Panc1 (cell line): ENCODE data around the gene SOCS6. TPM values are rescaled to one million over a fixed set of nuclear protein-coding genes. Genes with fewer than 3 reads are reported as not detected.

Source experiments
- ATAC-seq: fragments of 200-7000 bp; cut with Tn5 transposase; 2 replicates; pipeline ENCODE4 v1.9.1; 2020; ENCODE audit warnings: mild to moderate bottlenecking, moderate library complexity
- BruUV-seq: library from RNA; stranded (reverse); fragments of 400-500 nt; replicated peaks from 2 replicates; lab custom pipeline; 2021; lab: Mats Ljungman, UMichigan
- CTCF ChIA-PET: fragments of 300-600 bp; sonication (Branson Sonifier 250); formaldehyde crosslinking; loops from one replicate; lab custom pipeline; 2022; ENCODE audit warnings: antibody characterized with exemption; lab: Charles Lee
- POLR2A ChIA-PET: fragments of 300-600 bp; sonication (Branson Sonifier 250); formaldehyde crosslinking; loops from one replicate; lab custom pipeline; 2022; ENCODE audit warnings: antibody characterized with exemption; lab: Charles Lee
- DNase-seq: peaks from one replicate; pipeline ENCODE4 v3.0.0-alpha.2; 2010; ENCODE audit warnings: low read depth, low spot score
- H3K27ac ChIP-seq: 2 replicates; pipeline ENCODE4 v1.5.1; 2011; ENCODE audit warnings: mild to moderate bottlenecking, low read length, inconsistent platforms
- H3K27me3 ChIP-seq: fragments of 200-500 bp; sonication (Bioruptor generic); 2 replicates; pipeline ENCODE4 v1.6.0; 2014; ENCODE audit warnings: low read length, inconsistent platforms; ENCODE audit not compliant: control insufficient read depth, insufficient read depth
- H3K36me3 ChIP-seq: fragments of 200-500 bp; sonication (Bioruptor generic); 2 replicates; pipeline ENCODE4 v1.5.1; 2014; ENCODE audit warnings: inconsistent platforms, mild to moderate bottlenecking, low read length, moderate library complexity; ENCODE audit not compliant: control insufficient read depth, insufficient read depth
- H3K4me1 ChIP-seq: 2 replicates; pipeline ENCODE4 v1.5.1; 2011; ENCODE audit warnings: inconsistent platforms, mild to moderate bottlenecking, low read length, moderate library complexity; ENCODE audit not compliant: control insufficient read depth, insufficient read depth
- H3K4me3 ChIP-seq, 2 experiments: 2 replicates each; pipeline ENCODE4 v1.5.1; 2011 to 2012; ENCODE audit warnings: low read depth in 2 of 2, low read length in 2 of 2, mild to moderate bottlenecking in 2 of 2, inconsistent platforms in 1 of 2, moderate library complexity in 1 of 2
- H3K9me3 ChIP-seq: fragments of 200-500 bp; sonication (Bioruptor generic); 2 replicates; pipeline ENCODE4 v1.5.1; 2014; ENCODE audit warnings: low read depth, mild to moderate bottlenecking, inconsistent platforms, low read length, moderate library complexity; ENCODE audit not compliant: control insufficient read depth, insufficient read depth
- CTCF ChIP-seq: fragments of 450-650 bp; IDR thresholded peaks from 2 replicates; pipeline ENCODE4 v1.5.1; 2017; ENCODE audit warnings: mild to moderate bottlenecking
- POLR2AphosphoS5 ChIP-seq: IDR thresholded peaks from 2 replicates; pipeline ENCODE4 v1.6.1; 2012; ENCODE audit warnings: mild to moderate bottlenecking, low read depth, low read length, moderate library complexity
- REST ChIP-seq, 2 experiments: IDR thresholded peaks; 2 replicates each; pipeline ENCODE4 v1.6.1; 2011 to 2012; ENCODE audit warnings: low read depth in 2 of 2, control low read depth in 1 of 2, low read length in 1 of 2, mild to moderate bottlenecking in 1 of 2, moderate library complexity in 1 of 2; ENCODE audit not compliant: insufficient read depth in 1 of 2
- SIN3A ChIP-seq: IDR thresholded peaks from 2 replicates; pipeline ENCODE4 v1.6.1; 2012; ENCODE audit warnings: low read depth, mild to moderate bottlenecking, low read length, moderate library complexity, borderline replicate concordance; ENCODE audit not compliant: insufficient read depth
- TCF7L2 ChIP-seq: IDR thresholded peaks from 2 replicates; pipeline ENCODE4 v1.6.1; 2011; ENCODE audit warnings: mild to moderate bottlenecking, low read depth, low read length, inconsistent platforms
- in situ Hi-C: cut with HindIII; loops from 2 replicates; pipeline ENCODE4 v1.10.0; 2016; ENCODE audit warnings: low sequenced_read_pairs, low pct_unique_long_range_greater_than_20kb
- intact Hi-C: fragments of 100-400 bp; cut with micrococcal nuclease; formaldehyde crosslinking; loops from one replicate; pipeline ENCODE4 v1.10.0; 2022; ENCODE audit not compliant: unreplicated experiment
- total RNA-seq: library from RNA; stranded (reverse); gene quantifications from one replicate; pipeline ENCODE4 v1.2.1, GENCODE V29; 2021; ENCODE audit not compliant: unreplicated experiment

Gene SOCS6
- total RNA-seq, 1 experiment from 2014 or later: 43.0 TPM

GRCh38 chr18:70376914-70377258 lies 88.0 kb downstream of the SOCS6 start:
- Histone ChIP-seq H3K4me1 (peaks cover 77% of the 10 kb centered on the region), H3K4me3 (no peak overlapping the region), H3K36me3 (no peaks in the 10 kb centered on the region), H3K9me3 (no peaks in the 10 kb centered on the region), H3K27me3 (no peaks in the 10 kb centered on the region), H3K27ac (peak overlapping the region; percentile 98)
- ATAC-seq (no peak; the same call in 1 of the 2 replicates), DNase-seq (no peak)
- no TSS peak for BruUV-seq
- ChIA-PET CTCF (no interaction called here), POLR2A (no interaction called here)
- intact Hi-C loops: loop anchor here (10.0 kb wide), 1 partner anchor 82 kb away; no protein-coding TSS in a partner anchor
- in situ Hi-C loops: no loop called here
- no peak for TF ChIP-seq REST (IDR thresholded peaks at IDR 0.05; ENCODE audit: insufficient read depth in 1 of 2, low read depth in 2 of 2, low read length in 1 of 2)
- no peak for TF ChIP-seq TCF7L2
- TF ChIP-seq POLR2AphosphoS5: no peak
- no peak for TF ChIP-seq SIN3A
- no peak for TF ChIP-seq CTCF

GRCh38 chr18:70377317-70377799 lies 88.5 kb downstream of the SOCS6 start:
- H3K27me3 ChIP-seq: no peaks in the 10 kb centered on the region
- ChIA-PET CTCF (no interaction called here), POLR2A (no interaction called here)
- peaks cover 77% of the 10 kb centered on the region for H3K4me1 ChIP-seq
- DNase-seq: no peak
- no peaks in the 10 kb centered on the region for H3K36me3 ChIP-seq
- H3K4me3 ChIP-seq: no peak overlapping the region
- in situ Hi-C loops: no loop called here
- TF ChIP-seq SIN3A (no peak), REST (IDR thresholded peaks at IDR 0.05; ENCODE audit: insufficient read depth in 1 of 2, low read depth in 2 of 2, low read length in 1 of 2) (no peak), CTCF (no peak), POLR2AphosphoS5 (no peak), TCF7L2 (no peak)
- peak overlapping the region; percentile 98 for H3K27ac ChIP-seq
- no peaks in the 10 kb centered on the region for H3K9me3 ChIP-seq
- no TSS peak for BruUV-seq
- peak; percentile 49 for ATAC-seq
- intact Hi-C loops: loop anchor here (10.0 kb wide), 1 partner anchor 83 kb away; no protein-coding TSS in a partner anchor
